HG03103 (cell line): ENCODE results near the gene GDE1.

Source experiments
- ATAC-seq: cut with Tn5 transposase; IDR thresholded peaks from one replicate; pipeline ENCODE4 v1.9.1; 2021; ENCODE audit warnings: low read depth; ENCODE audit not compliant: unreplicated experiment

GDE1 gene

DNA sequence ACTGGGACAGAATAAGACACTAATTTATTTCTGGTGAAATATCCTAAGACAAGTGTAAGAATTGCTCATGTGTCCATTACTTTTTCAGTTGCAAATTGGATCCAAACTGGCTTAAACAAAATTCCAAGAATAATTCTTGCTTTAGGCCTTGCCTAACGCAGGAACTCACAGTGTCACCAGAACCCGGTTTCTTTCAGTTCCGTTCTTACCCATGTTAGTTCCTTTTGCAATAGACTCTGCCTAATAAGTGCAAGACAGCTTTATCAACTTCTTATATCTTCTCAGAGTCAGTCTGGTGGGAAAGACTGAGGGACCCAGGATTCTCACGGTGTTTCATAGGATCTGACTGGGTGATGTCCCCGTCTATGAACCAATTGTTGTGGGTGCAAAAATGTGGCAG is 24.7 kb downstream of the GDE1 start:
- ATAC-seq = no peak

DNA sequence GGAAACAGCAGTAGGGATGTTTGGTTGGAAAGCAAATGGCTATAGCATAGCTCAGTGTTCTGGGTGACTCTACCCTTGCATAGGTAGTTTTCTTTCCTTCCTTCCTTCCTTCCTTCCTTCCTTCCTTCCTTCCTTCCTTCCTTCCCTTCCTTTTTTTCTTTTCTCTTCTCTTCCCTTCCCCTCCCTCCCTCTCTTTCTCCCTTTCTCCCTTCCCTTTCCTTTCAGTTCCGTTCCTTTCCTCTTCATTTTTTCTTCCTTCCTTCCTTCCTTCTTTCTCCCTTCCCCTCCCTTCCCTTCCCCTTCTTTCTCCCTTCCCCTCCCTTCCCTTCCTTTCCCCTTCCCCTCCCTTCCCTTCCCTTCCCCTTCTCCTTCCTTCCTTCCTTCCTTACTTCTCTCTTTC is 31.3 kb downstream of the GDE1 start:
- no peak for ATAC-seq

DNA sequence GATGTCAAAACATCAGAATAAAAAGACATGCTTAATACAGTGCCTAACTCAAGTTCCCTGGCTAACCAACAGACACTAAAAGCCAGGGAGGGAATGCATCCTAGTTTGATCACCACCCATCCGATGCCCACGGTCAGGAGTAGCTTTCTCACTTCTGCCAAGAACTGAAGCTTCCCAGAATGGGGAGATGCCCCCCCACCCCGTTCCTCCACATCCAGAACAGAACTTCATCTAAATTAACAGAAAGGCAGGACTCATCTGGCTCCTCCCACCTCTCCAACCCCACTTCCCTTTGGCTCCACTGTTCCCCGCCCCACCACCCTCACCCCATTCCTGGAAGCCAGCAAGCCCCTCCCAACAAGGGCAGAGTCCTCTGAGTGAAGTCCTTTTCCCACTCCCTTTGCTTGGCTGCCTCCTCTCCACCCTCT is 33.7 kb downstream of the GDE1 start:
- no peak for ATAC-seq

DNA sequence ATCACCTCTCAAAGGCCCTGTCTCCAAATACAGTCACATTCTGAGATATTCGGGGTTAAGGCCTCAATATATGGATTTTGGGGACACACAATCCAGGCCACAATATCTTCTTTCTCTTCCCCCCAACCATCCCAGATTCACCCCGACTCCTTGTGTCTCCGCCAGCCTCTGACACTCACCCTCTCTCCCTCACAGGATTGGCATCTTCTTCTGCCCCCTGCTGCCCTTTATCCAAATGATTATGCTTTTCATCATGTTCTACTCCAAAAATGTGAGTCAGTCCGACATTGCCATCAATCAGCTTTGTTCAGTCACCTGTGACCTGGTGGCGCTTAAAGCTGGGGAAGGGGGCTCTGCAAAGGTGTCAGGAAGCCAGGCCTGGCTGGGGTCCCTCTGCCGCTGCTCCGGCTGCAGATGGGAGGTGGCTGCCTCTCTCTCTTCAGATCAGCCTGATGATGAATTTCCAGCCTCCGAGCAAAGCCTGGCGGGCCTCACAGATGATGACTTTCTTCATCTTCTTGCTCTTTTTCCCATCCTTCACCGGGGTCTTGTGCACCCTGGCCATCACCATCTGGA is 35.1 kb downstream of the GDE1 start:
- no peak for ATAC-seq

DNA sequence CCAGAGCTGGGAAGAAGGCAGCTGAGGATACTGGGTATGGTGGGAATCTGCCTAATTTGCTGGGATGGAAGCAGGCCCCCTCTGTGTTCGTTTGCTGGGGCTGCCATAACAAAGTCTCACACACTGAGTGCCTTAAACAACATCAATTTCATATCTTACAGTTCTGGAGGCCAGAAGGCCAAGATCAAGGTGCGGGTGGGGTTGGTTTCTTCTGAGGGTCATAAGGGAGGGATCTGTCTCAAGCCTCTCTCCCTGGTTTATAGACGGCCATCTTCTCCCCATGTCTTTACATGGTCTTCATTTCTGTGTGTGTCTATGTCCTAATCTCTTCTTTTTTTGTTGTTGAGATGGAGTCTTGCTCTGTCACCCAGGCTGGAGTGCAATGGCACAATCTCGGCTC is 35.8 kb downstream of the GDE1 start:
- ATAC-seq = no peak

DNA sequence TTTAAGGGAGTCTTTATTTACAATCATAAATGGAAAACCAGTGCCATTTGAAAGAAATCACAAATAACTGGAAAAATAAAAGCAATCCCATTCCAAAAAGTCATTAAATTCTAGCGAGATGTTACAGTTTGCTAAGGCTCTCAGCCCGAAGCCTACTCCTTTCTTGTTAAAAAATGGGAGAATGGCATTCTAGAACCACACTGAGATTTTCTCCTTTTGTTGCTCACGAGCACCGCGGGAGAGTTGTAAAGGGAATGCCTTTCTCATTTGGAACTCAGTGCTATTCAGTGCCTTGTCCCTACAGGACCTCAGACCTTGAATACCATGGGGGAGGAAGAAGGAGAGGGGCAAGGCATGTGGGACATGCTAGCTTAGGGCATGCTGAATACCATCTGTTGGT is 36.3 kb downstream of the GDE1 start:
- no peak for ATAC-seq

DNA sequence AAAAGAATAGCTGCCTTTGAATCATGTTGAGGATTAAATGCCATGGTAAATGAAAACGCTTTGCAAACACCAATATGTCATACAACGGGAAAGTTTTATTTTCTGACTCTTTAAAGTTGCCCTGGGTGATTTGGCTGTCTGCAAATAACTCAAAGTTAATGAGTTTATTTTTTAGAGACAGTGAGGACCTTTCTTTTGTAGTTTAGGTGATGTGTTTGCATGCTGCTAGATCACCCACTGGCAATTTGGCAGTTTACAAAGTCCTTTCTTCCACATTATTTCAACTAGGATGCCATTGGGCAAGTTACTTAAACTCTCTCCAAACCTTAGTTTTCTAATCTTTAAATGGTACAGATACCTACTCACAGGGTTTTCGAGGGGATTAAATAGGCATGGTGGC is 37.8 kb downstream of the GDE1 start:
- ATAC-seq = no peak

DNA sequence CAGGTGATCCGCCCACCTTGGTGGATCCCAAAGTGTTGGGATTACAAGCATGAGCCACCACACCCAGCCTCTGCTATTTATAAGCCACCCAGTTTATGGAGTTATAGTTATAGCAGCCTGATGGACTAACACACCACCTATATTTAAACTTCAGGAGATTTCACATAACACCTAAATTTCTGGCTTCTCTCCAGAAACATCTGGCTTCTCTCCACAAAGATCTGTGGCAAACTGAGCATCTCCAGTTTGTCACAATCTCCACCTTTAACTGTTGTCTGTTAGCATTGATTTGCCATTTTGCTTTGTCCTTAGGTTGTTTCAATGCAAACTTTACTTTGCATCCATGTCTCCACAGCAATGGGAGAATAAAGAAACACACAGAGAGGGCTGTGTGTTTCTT is 39.6 kb downstream of the GDE1 start:
- ATAC-seq = no peak

DNA sequence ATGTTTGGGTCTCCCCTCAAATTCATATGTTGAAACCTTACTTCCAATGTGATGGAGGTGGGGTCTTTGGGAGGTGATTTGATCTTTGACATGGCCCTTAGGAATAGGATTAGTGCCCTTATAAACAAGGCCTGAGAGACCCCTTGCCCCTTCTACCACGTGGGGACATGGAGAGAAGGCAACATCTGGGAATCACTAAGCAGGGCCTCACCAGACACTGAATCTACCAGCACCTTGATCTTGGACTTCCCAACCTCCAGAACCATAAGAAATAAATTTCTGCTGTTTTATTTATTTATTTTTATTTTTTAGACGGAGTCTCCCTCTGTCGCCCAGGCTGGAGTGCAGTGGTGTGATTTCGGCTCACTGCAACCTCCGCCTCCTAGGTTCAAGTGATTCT is 40.1 kb downstream of the GDE1 start:
- no peak for ATAC-seq

DNA sequence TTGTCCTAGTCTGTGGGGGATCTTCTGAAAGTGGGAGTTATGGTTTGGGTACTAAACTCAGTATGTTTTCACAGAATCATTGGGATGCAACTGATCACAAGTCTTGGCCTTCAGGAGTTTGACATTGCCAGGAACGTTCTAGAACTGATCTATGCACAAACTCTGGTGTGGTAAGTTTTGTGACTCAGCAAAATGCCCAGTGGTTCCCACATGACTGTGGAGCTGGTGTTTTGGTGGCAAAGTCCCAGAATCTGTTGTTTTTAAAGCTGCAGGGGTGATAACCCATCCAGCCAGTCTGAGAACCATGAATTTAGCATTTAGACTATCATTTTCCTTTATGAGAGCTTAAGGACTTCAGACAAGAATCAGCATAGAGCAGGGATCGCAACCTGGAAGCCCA is 40.6 kb downstream of the GDE1 start:
- no peak for ATAC-seq

DNA sequence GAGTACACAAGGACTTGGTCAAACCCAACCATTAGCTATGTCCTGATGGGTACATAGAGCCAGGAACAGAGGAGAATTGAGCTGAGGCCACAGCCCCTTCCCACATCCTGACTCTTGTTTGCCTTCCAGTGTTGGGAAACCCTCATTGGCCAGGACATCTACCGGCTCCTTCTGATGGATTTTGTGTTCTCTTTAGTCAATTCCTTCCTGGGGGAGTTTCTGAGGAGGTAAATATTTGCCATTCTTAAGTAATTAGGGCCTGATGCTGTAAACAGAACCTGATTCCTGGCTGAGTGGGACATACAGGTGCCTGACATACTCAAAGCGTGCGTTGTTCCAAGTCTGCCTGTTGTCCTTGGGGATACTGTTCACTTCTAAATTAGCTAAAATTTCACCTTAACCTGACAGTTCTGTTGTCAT is 42.6 kb downstream of the GDE1 start:
- ATAC-seq = no peak

DNA sequence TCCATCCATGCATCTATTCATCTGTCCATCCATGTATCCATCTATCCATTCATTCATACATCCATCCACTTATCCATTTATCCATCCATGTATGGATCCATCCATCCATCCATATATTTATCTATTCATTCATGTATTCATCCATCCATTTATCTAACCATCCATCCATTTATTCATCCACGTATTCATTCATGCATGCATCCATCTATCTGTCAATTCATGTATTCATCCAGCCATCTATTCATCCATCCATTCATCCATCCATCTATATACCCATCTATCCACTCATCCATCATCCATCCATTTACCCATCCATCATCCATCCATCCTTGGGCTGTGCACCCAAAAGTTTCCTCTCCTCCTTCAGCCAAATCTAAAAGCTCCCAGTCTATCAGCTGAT is 43.4 kb downstream of the GDE1 start:
- no peak for ATAC-seq

DNA sequence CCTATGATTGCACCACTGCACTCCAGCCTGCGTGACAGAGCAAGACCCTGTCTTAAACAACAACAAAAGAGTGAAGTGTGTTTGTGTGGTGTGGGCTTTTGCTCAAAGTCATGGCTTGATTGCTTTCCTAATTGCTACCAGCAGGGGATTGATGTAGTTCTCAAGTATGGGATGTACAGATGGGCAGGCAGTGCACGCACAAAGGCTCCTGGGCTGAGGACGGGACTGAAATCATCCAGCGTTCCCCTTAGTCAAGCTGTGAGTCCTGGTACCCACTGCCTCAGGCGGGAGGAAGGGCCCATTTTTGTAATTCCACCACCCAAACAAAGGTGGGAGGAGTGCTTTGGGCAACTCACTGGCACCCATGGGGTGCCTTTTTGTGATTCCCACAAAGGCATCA is 47.3 kb downstream of the GDE1 start:
- ATAC-seq = no peak

DNA sequence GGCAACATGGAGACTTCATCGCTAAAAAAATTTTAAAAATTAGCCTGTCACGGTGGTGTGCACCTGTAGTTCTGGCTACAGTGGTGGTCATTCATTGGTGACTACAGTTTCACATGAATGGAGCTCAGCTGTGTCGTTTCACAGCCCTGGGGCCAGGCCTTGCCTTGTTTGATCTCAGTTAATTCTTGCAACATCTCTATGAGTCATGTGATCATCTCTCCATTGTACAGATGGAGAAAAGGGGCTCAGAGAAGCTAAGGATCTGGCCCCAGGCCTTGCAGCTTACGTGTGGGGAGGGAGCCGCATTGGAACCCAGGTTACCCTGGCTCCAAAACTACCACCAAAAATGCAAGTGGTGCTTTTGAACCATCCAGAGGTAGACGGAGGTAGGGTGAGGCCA is 49.4 kb downstream of the GDE1 start:
- ATAC-seq = no peak

DNA sequence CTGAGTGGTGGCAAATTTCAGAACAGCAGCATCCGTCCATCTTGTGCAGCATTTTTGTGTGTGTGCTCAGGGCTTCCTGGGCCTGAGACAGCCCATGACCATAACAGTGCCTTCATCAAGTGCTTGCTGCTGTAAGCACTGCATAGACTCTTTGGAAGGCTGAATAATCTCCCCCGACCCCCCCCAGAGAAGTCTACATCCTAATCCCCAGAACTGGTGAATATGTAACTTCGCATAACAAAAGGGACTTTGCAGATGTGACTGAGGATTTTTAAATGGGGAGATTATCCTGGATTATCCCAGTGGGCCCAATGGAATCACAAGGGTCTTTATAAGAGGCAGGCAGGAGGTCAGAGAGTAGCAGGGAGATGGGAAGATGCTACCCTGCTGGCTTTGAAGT is 53.6 kb downstream of the GDE1 start:
- ATAC-seq = no peak

DNA sequence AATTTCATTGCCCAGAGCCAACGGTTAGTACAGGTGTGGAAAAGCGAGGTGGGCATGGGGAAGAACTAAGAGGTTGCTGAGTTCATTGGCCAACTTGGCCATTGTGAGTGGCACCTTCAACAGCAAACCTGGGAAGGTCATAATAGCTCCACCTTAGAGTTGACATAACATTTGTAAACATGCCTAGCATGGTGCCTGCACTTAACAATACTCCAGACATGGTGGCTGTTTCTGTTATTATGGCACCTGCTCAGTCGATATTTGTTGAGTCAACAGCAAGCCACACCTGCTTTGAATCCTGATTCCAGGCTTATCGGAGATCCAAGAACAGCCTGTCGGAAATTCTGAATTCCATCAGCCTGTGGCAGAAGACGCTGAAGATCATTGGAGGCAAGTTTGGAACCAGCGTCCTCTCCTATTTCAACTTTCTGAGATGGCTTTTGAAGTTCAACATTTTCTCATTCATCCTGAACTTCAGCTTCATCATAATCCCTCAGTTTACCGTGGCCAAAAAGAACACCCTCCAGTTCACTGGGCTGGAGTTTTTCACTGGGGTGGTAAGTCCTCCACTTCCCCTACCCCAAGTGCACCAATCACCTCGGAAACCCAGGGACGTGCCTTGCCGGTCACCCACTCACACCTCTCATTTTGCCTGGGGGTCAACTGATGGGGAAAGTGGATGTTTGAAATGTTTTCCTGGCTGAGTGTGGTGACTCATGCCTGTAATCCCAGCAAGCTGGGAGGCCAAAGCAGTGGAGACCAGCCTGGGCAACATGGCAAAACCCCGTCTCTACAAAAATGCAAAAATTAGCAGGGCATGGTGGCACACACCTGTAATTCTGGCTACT is 58.2 kb downstream of the GDE1 start:
- no peak for ATAC-seq

DNA sequence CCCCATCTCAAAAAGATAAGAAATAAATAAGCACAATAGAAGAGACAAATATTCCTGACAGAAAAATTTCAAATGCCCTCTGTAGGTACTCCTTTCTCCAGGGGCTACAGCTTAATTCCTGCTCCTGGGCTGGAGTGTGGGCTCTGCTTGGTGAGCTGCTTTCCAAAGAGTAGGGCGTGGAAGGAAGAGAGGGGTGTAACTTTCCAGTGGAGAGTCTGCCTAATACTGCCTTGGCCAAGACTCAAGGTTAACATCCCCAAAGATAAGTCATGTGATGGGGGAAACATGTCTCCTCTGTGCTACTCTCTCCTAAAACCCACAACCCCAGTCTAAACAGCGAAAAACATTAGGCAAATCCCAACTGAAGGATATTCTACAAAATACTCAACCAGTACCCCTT is 61.5 kb downstream of the GDE1 start:
- ATAC-seq = no peak

DNA sequence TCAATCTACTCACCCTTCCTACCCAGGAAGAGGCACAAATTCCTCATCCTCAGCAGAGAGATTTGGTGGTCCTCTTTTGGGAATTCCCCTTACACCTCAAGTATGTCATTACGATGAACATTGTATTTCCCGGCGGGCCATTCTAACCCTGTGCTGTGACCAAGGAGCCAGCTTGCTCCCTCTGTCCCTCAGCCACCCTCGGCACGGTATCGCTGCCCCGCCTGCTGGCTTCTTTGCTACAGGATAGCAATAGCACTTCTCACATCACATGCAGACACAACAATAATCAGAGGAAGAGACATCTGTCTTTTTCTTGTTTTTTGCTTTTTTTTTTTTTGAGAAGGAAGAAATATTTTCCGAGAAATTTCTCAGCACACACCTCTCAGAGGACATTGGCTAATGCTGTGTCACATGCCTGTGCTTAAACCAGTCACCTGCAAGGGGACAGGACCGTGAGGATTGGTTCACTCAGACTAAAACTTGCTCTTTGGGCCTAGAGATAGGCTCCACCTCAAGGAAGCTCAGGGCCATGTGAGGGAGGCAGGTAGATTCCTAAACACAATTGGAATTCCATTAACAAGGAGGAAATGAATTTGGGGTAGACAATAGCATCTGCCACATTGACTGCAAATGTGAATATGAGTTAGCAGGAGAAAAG is 63.0 kb downstream of the GDE1 start:
- ATAC-seq = no peak
